ENCODE data around the gene SPSB1. TPM values are rescaled to one million over a fixed set of nuclear protein-coding genes. Genes with fewer than 3 reads are reported as not detected.
A peak's percentile ranks its signal among the peaks of the same experiment; 100 is the strongest.

The SPSB1 gene
- total and polyA plus RNA-seq, 7 experiments from 2014 or later: 1.4 to 10.3 (median 1.9) TPM

GRCh38 chr1:9394010-9394409, 101.3 kb downstream of the SPSB1 start:
- Histone ChIP-seq H3K9me3 (ENCODE audit: control insufficient read depth in 2 of 3, low read length in 3 of 3) (peaks cover 0 to 6% (median 0%) of the 10 kb centered on the region in 3 experiments), H3K4me3 (ENCODE audit: low read length) (no peak overlapping the region), H3K4me1 (ENCODE audit: control insufficient read depth in 2 of 2, insufficient read depth in 2 of 2, low read length in 2 of 2) (no peaks in the 10 kb centered on the region), H3K27me3 (ENCODE audit: control insufficient read depth in 2 of 2, insufficient read depth in 2 of 2, low read length in 2 of 2) (no peaks in the 10 kb centered on the region), H3K36me3 (ENCODE audit: control insufficient read depth in 2 of 3, insufficient read depth in 3 of 3, low read length in 3 of 3) (no peaks in the 10 kb centered on the region), H3K27ac (ENCODE audit: low read depth, low read length) (no peak overlapping the region)
- H3K36me3 Mint-ChIP-seq: no peaks in the 10 kb centered on the region
- H3K27ac Mint-ChIP-seq: no peak overlapping the region
- H3K4me1 Mint-ChIP-seq: peaks cover 0 to 10% (median 9%) of the 10 kb centered on the region in 7 donors
- no peak for ATAC-seq
- ChIA-PET POLR2A (interaction anchor here (1.0 kb wide), 1 partner anchor 32 kb away, joined by 3 read pairs; no protein-coding TSS in a partner anchor), CTCF (interaction anchor here (1.1 kb wide), 1 partner anchor 14 kb away, joined by 4 read pairs; no protein-coding TSS in a partner anchor)
- DNase-seq: no peak
- intact Hi-C loops (cut with micrococcal nuclease): no loop called here
- no peak overlapping the region for H3K4me3 Mint-ChIP-seq
- H3K9me3 Mint-ChIP-seq: peaks cover 0 to 5% (median 4%) of the 10 kb centered on the region in 11 donors
- H3K27me3 Mint-ChIP-seq: peaks cover 0 to 24% (median 0%) of the 10 kb centered on the region in 5 donors

GRCh38 chr1:9395018-9395417, 102.3 kb downstream of the SPSB1 start:
- intact Hi-C loops (cut with micrococcal nuclease): no loop called here
- Histone ChIP-seq H3K9me3 (ENCODE audit: control insufficient read depth in 2 of 3, low read length in 3 of 3) (peaks cover 0 to 6% (median 0%) of the 10 kb centered on the region in 3 experiments), H3K27ac (ENCODE audit: low read depth, low read length) (no peak overlapping the region), H3K4me3 (ENCODE audit: low read length) (no peak overlapping the region), H3K27me3 (ENCODE audit: control insufficient read depth in 2 of 2, insufficient read depth in 2 of 2, low read length in 2 of 2) (no peaks in the 10 kb centered on the region), H3K36me3 (ENCODE audit: control insufficient read depth in 2 of 3, insufficient read depth in 3 of 3, low read length in 3 of 3) (no peaks in the 10 kb centered on the region), H3K4me1 (ENCODE audit: control insufficient read depth in 2 of 2, insufficient read depth in 2 of 2, low read length in 2 of 2) (peaks cover 0 to 5% of the 10 kb centered on the region in 2 donors)
- H3K27ac Mint-ChIP-seq: peak overlapping the region in 1 of 9 donors; percentile 8
- CTCF ChIA-PET: no interaction called here
- no peak overlapping the region for H3K4me3 Mint-ChIP-seq
- no peak for ATAC-seq
- DNase-seq: no peak
- POLR2A ChIA-PET: interaction anchor here (1.0 kb wide), 1 partner anchor 31 kb away, joined by 3 read pairs; no protein-coding TSS in a partner anchor
- H3K36me3 Mint-ChIP-seq: no peaks in the 10 kb centered on the region
- H3K27me3 Mint-ChIP-seq: peaks cover 0 to 19% (median 0%) of the 10 kb centered on the region in 5 donors
- peaks cover 0 to 5% (median 4%) of the 10 kb centered on the region in 11 donors for H3K9me3 Mint-ChIP-seq
- peaks cover 0 to 11% (median 8%) of the 10 kb centered on the region in 7 donors for H3K4me1 Mint-ChIP-seq

- no peaks in the 10 kb centered on the region for H3K27me3 ChIP-seq (ENCODE audit: control insufficient read depth in 2 of 2, insufficient read depth in 2 of 2, low read length in 2 of 2)
- DNase-seq (no peak), ATAC-seq (no peak)
- Mint-ChIP-seq H3K9me3 (peaks cover 0 to 5% (median 4%) of the 10 kb centered on the region in 11 donors), H3K4me3 (no peak overlapping the region), H3K27me3 (peaks cover 0 to 10% (median 0%) of the 10 kb centered on the region in 5 donors), H3K36me3 (no peaks in the 10 kb centered on the region), H3K27ac (peak overlapping the region in 1 of 9 donors; percentile 21), H3K4me1 (peaks cover 0 to 17% (median 14%) of the 10 kb centered on the region in 7 donors)
- CTCF ChIA-PET: no interaction called here
- intact Hi-C loops (cut with micrococcal nuclease): no loop called here
- H3K27ac ChIP-seq (ENCODE audit: low read depth, low read length): no peak overlapping the region
- H3K4me1 ChIP-seq (ENCODE audit: control insufficient read depth in 2 of 2, insufficient read depth in 2 of 2, low read length in 2 of 2): peaks cover 0 to 15% of the 10 kb centered on the region in 2 donors
- H3K36me3 ChIP-seq (ENCODE audit: control insufficient read depth in 2 of 3, insufficient read depth in 3 of 3, low read length in 3 of 3): no peaks in the 10 kb centered on the region
- POLR2A ChIA-PET: no interaction called here
- no peak overlapping the region for H3K4me3 ChIP-seq (ENCODE audit: low read length)
- peaks cover 0 to 6% (median 0%) of the 10 kb centered on the region in 3 experiments for H3K9me3 ChIP-seq (ENCODE audit: control insufficient read depth in 2 of 3, low read length in 3 of 3)
These were observed 104.4 kb downstream of the SPSB1 start for GRCh38 chr1:9397047-9397446.

- ChIA-PET CTCF (no interaction called here), POLR2A (interaction anchor here (0.6 kb wide), 1 partner anchor 229 kb away, joined by 3 read pairs; no protein-coding TSS in a partner anchor)
- Histone ChIP-seq H3K4me3 (ENCODE audit: low read length) (no peak overlapping the region), H3K4me1 (ENCODE audit: control insufficient read depth in 2 of 2, insufficient read depth in 2 of 2, low read length in 2 of 2) (peaks cover 0 to 15% of the 10 kb centered on the region in 2 donors), H3K27ac (ENCODE audit: low read depth, low read length) (no peak overlapping the region), H3K9me3 (ENCODE audit: control insufficient read depth in 2 of 3, low read length in 3 of 3) (peaks cover 0 to 6% (median 0%) of the 10 kb centered on the region in 3 experiments), H3K27me3 (ENCODE audit: control insufficient read depth in 2 of 2, insufficient read depth in 2 of 2, low read length in 2 of 2) (no peaks in the 10 kb centered on the region), H3K36me3 (ENCODE audit: control insufficient read depth in 2 of 3, insufficient read depth in 3 of 3, low read length in 3 of 3) (no peaks in the 10 kb centered on the region)
- Mint-ChIP-seq H3K27me3 (peaks cover 0 to 14% (median 0%) of the 10 kb centered on the region in 5 donors), H3K9me3 (peaks cover 0 to 5% (median 4%) of the 10 kb centered on the region in 11 donors), H3K36me3 (no peaks in the 10 kb centered on the region), H3K4me1 (peaks cover 0 to 17% (median 14%) of the 10 kb centered on the region in 7 donors), H3K4me3 (no peak overlapping the region), H3K27ac (no peak overlapping the region)
- intact Hi-C loops (cut with micrococcal nuclease): no loop called here
- no peak for DNase-seq
- no peak for ATAC-seq
These were observed 105.4 kb downstream of the SPSB1 start for GRCh38 chr1:9397997-9398526.

- POLR2A ChIA-PET: interaction anchor here (0.6 to 2.5 kb wide), 2 partner anchors 26 to 67 kb away, joined by 3 to 12 read pairs; no protein-coding TSS in a partner anchor
- intact Hi-C loops (cut with micrococcal nuclease): loop anchor here in 1 of 2 donors (1.0 kb wide), 1 partner anchor 27 kb away; no protein-coding TSS in a partner anchor
- Histone ChIP-seq H3K4me1 (ENCODE audit: control insufficient read depth in 2 of 2, insufficient read depth in 2 of 2, low read length in 2 of 2) (peaks cover 0 to 15% of the 10 kb centered on the region in 2 donors), H3K9me3 (ENCODE audit: control insufficient read depth in 2 of 3, low read length in 3 of 3) (peaks cover 0 to 6% (median 0%) of the 10 kb centered on the region in 3 experiments), H3K4me3 (ENCODE audit: low read length) (no peak overlapping the region), H3K36me3 (ENCODE audit: control insufficient read depth in 2 of 3, insufficient read depth in 3 of 3, low read length in 3 of 3) (no peaks in the 10 kb centered on the region), H3K27me3 (ENCODE audit: control insufficient read depth in 2 of 2, insufficient read depth in 2 of 2, low read length in 2 of 2) (no peaks in the 10 kb centered on the region), H3K27ac (ENCODE audit: low read depth, low read length) (no peak overlapping the region)
- H3K4me3 Mint-ChIP-seq: peak overlapping the region in 7 of 10 donors; percentile 21 to 69 (median 40)
- H3K4me1 Mint-ChIP-seq: peaks cover 2 to 17% (median 14%) of the 10 kb centered on the region in 7 donors
- CTCF ChIA-PET: interaction anchor here (0.6 to 1.3 kb wide), 6 partner anchors 52 to 290 kb away, joined by 3 to 6 read pairs (median 3); no protein-coding TSS in a partner anchor
- H3K27me3 Mint-ChIP-seq: peaks cover 0 to 14% (median 0%) of the 10 kb centered on the region in 5 donors
- H3K27ac Mint-ChIP-seq: peak overlapping the region in 1 of 9 donors; percentile 53
- no peaks in the 10 kb centered on the region for H3K36me3 Mint-ChIP-seq
- DNase-seq (no peak), ATAC-seq (no peak)
- H3K9me3 Mint-ChIP-seq: peaks cover 0 to 5% (median 4%) of the 10 kb centered on the region in 11 donors
These were observed 107.1 kb downstream of the SPSB1 start for GRCh38 chr1:9399510-9400424.

DNA sequence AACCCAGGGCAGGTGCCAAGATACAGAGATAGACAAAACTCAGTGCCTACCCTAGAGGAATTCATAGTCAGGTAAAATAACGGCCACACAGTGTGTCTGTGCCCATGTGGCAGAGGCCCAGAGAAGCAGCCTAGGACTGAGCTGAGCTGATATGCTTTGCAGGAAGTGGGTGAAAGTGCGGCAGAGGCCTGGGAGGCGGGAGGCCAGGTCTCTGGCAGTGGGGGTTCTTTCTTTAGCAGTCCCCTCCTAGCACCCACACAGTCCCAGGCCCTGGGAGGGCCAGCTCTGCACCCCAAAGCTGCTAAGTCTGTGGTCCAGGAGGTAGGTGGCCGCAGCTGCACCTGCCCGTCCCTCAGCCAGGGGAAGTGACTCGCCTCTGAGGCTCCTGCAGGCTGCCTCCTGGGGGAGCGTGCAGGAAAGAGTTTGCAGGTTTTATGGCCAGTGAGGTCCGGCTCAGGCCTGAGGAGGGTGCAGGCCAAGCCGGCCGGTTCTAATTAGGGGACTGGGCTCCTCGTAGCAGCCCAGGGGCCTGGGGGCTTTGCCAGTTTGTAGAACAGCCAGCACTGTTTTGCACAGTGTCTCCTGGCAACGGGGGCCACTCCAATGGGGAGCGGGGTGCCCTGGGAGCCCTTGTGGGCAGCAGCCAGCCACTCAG, 107.9 kb downstream of the SPSB1 start:
- Mint-ChIP-seq H3K36me3 (no peaks in the 10 kb centered on the region), H3K9me3 (no peaks in the 10 kb centered on the region), H3K27me3 (peaks cover 0 to 11% (median 0%) of the 10 kb centered on the region in 5 donors), H3K27ac (peak overlapping the region in 4 of 9 donors; percentile 6 to 53 (median 18)), H3K4me3 (peak overlapping the region in 7 of 10 donors; percentile 15 to 69 (median 29)), H3K4me1 (peaks cover 5 to 17% (median 14%) of the 10 kb centered on the region in 7 donors)
- Histone ChIP-seq H3K9me3 (ENCODE audit: control insufficient read depth in 2 of 3, low read length in 3 of 3) (peaks cover 0 to under 1% (median 0%) of the 10 kb centered on the region in 3 experiments), H3K27ac (ENCODE audit: low read depth, low read length) (no peak overlapping the region), H3K36me3 (ENCODE audit: control insufficient read depth in 2 of 3, insufficient read depth in 3 of 3, low read length in 3 of 3) (no peaks in the 10 kb centered on the region), H3K27me3 (ENCODE audit: control insufficient read depth in 2 of 2, insufficient read depth in 2 of 2, low read length in 2 of 2) (no peaks in the 10 kb centered on the region), H3K4me3 (ENCODE audit: low read length) (no peak overlapping the region), H3K4me1 (ENCODE audit: control insufficient read depth in 2 of 2, insufficient read depth in 2 of 2, low read length in 2 of 2) (peaks cover 0 to 15% of the 10 kb centered on the region in 2 donors)
- ATAC-seq (peak; percentile 74), DNase-seq (peak in 6 of 9 donors; percentile 22 to 54 (median 42))
- POLR2A ChIA-PET: interaction anchor here (0.5 to 2.5 kb wide), 2 partner anchors 25 to 44 kb away, joined by 4 to 12 read pairs; no protein-coding TSS in a partner anchor
- CTCF ChIA-PET: interaction anchor here (0.6 to 1.3 kb wide), 3 partner anchors 52 to 110 kb away, joined by 3 to 6 read pairs (median 4); no protein-coding TSS in a partner anchor
- intact Hi-C loops (cut with micrococcal nuclease): loop anchor here in 1 of 2 donors (1.0 kb wide), 1 partner anchor 26 kb away; no protein-coding TSS in a partner anchor
